HG02938 (cell line): ENCODE measurements around the gene IRAK2.
A peak's percentile ranks its signal among the peaks of the same experiment; 100 is the strongest.
"Not testable (repeated sequence)": the region's sequence is repeated elsewhere in the genome, so short reads cannot be mapped to it uniquely, and the experiment has no call there.

ENCODE experiments used
- ATAC-seq: cut with Tn5 transposase; IDR thresholded peaks from one replicate; pipeline ENCODE4 v1.9.1; 2021; ENCODE audit warnings: mild to moderate bottlenecking, moderate library complexity; ENCODE audit not compliant: unreplicated experiment

IRAK2 gene

DNA sequence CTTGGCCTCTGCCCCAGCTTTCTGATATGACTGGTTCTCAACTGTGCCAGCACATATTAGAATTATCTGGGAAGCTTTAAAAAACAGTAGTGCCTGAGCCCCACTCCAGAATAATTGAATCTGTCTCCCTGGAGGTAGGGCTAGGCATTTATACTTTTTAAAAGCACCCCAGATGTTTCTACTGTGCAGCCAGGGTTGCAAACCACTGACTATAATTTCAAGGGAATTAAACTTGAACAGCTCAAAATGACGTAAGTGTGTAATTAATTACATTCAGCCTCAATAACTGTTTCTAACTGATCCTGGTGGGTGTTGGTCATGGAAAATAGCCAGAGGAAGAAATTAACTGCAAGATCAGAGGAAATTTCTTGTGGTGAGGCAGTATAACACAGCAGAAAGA lies 4.4 kb upstream of the IRAK2 start:
- ATAC-seq: no peak

DNA sequence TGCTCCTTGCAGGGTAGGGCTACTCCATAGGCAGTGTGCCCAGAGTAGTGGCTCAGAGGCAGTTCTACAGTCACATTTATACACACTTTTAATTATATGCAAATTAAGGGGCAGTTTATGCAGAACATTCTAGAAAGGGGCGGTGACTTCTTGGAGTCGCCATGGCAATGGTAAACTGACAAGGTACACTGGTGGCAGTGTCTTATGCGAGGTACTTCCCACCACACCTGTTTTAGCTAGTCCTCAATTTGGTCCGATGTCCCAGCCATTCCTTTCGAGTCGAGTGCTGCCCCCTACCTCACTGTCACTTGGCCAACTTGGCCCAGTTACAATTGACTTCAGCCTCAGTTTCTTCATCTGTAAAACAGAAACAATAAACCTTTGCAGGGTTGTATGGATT lies 3.8 kb upstream of the IRAK2 start:
- ATAC-seq: no peak

DNA sequence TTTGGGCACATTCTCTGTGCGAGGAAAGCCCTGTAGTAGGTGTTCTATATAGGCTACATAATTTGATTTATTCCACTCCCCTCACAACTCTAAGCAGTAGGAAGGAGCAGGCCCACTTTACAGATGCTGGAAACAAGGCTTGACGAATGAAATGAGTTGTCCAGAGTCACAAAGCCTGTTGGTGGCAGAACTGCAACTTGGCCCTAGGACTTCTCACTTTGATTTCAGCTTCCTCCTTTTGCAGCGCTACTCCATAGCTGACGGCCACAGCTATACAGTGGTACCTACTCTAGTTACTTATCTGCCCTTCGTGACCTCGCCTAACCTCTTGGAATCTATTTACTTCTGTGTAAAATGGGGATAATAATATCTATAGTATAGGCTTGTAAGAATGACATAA lies 2.5 kb upstream of the IRAK2 start:
- no peak for ATAC-seq

GRCh38 chr3:10164201-10164545 lies 546 bp upstream of the IRAK2 start:
- ATAC-seq: not testable (repeated sequence)

- ATAC-seq: no peak
These were observed 1.5 kb downstream of the IRAK2 start for GRCh38 chr3:10166213-10166604.

DNA sequence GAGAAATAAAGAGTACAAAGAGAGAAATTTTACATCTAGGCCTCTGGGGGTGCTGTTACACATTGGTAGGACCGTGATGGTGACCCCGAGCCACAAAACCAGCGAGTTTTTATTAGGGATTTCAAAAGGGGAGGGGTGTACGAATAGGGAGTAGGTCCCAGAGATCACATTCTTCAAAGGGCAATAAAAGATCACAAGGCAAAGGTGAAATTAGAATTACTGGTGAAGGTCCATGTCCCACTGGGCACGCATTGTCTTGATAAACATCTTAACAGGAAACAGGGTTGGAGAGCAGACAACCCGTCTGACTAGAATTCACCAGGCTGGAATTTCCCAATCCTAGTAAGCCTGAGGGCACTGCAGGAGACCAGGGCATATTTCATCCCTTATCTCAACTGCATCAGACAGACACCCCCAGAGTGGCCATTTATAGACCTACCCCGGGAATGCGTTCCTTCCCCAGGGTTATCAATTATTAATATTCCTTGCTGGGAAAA lies 4.3 kb downstream of the IRAK2 start:
- no peak for ATAC-seq

GRCh38 chr3:10170915-10171478 lies 6.3 kb downstream of the IRAK2 start:
- no peak for ATAC-seq

DNA sequence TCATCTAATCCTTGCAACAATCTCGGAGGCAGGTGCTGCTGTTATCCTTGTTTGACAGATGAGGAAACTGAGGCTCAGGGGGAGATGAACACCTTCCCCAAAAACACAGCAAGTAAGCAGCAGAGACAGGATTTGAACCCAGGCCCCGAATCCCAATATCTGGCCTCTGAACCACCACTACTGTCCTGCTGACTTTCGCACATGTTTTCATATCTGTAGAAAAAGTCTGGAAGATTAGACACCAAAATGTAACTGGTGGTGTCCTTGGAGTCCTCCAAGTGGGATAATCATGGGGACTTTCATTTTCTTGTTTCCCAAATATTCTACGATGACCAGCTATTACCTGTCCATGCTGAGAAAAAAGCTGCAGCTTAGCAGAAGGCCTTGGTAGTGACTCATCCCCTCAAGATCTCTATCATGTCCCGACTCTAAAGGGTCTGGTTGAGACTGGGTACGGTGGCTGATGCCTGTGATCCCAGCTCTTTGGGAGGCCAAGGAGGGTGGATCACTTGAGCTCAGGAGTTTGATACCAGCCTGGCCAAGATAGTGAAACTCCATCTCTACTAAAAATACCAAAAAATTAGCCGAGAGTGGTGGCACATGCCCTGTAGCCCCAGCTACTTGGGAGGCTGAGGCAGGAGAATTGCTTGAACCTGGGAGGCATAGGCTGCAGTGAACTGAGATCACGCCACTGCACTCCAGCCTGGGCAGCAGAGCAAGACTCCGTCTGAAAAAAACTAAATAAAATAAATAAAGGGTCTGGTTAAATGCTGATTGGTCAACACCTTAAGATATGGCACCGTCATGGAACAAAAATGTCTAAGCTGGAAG lies 8.6 kb downstream of the IRAK2 start:
- no peak for ATAC-seq

DNA sequence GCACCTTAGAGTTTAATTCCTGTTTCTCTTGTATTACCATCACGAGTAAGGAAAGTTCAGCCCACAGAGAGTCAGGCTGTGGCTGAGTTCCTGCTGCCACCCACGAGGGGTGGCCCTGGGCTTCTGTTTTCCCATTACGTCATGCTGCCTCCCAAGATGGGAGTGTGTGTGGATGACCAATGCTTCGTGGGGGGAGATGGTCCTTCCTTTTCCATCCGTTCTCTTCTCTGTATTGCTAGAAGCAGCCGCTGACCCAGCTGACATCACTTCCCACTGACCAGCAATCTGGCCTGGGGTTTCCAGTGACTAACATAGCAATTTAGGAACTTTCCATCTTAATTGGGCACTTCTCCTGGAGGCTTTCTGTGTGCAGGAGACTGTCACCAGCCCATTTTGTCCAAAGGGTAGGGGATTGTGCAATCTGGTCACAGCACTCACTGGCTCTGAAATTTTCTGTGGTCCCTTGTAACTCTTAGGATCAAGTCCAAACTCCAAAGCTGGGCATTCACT lies 9.3 kb downstream of the IRAK2 start:
- peak; percentile 61 for ATAC-seq

- not testable (repeated sequence) for ATAC-seq
These were observed 10.6 kb downstream of the IRAK2 start for GRCh38 chr3:10175334-10175733.

DNA sequence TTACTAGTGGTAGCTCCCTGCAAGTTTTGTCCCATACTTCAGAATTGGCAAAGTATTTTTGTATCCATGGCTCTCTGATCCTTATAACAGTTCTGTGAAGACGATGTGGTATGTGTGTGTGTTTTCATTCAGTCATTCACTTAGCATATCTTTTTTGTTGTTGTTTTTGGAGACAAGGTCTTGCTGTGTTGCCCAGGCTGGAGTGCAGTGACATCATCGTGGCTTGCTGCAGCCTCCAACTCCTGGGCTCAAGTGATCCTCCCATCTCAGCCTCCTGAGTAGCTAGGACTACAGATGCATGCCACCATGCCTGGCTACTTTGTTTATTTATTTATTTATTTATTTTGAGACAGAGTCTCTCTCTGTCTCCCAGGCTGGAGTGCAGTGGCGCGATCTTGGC lies 11.4 kb downstream of the IRAK2 start:
- not testable (repeated sequence) for ATAC-seq

DNA sequence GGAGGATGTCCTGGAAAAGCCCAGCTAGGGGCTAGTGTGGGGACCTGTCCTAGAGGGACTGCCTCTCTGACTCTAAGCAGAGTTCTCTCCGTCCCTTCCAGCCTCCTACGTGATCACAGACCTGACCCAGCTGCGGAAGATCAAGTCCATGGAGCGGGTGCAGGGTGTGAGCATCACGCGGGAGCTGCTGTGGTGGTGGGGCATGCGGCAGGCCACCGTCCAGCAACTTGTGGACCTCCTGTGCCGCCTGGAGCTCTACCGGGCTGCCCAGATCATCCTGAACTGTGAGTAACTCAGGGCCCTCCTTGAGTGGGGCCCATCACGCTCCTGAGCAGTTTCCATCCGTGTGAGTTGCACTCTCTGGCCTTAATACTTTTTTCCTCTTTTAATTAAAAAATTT lies 13.0 kb downstream of the IRAK2 start:
- ATAC-seq: no peak

GRCh38 chr3:10178892-10179291 lies 14.2 kb downstream of the IRAK2 start:
- no peak for ATAC-seq

- ATAC-seq: no peak
These were observed 15.6 kb downstream of the IRAK2 start for GRCh38 chr3:10180289-10180688.

DNA sequence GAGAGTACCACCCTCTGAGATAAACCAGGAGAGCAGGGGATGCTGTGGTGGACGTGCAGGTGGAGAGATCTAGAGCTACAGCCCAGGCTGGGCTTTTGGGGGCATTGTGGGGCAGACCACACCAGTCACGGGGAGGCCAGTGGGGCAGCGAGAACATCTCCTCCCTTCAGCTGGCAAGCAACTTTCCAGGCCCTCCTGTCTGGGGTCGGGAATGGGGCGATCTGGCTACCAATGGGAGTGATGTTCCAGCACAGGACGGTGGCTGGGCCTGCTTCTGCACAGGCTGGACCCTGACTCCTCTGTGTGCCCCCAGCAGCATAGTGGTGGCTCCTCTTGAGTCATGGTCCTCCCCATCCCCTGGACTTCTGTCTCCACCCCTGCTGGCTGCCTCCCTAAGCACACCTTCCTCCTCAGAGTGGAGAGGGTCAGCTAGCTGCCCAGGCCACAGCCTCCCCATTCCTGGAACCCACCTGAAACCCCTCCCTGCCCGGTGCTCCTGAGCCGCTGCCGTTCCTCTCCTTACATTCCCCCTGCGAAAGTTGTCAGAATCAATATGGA lies 16.1 kb downstream of the IRAK2 start:
- ATAC-seq: no peak

GRCh38 chr3:10182950-10183349 lies 18.2 kb downstream of the IRAK2 start:
- no peak for ATAC-seq

DNA sequence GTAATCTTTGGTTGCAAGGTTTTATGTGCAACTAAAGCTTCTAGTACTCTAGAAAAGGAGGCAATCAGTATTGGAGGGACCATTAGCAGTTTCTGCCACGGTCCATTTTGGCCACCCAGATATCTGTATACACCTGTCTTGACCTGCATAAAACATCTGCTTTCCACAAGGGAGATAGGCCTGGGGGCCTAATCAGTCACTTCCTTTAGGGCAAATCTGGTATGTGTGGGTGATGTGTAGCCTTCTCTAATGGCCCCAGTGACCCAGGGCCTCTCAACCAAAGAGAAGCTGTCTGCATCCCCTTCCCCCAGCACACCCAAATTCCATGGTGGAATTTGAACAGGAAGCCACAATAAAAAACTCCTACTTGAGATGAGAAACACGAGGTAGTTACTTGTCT lies 19.5 kb downstream of the IRAK2 start:
- no peak for ATAC-seq

GRCh38 chr3:10185804-10186762 lies 21.4 kb downstream of the IRAK2 start:
- ATAC-seq: no peak

GRCh38 chr3:10187290-10187876 lies 22.7 kb downstream of the IRAK2 start:
- no peak for ATAC-seq

DNA sequence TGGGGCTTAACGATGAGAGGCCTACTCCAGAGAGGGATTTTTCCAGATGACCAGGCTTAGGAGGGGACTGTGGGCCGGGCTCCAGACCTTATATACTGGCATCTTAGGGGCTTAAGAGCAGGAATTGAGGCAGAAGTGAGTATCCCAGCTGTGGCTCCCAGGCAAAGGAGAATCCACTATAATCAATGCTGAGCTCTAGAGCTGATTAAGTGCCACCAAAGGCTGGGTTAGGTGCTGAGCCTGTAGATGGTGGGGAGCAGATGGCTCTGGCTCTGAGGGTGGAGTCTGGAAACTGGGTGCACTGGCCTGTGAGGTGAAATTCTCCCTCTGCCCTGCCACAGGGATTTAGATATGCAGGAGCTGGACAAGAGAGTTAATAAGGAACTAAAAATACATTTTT lies 23.2 kb downstream of the IRAK2 start:
- ATAC-seq: no peak
